AG10803 (cell line): ENCODE data around the gene LIMA1.
"Not testable (repeated sequence)": the region's sequence is repeated elsewhere in the genome, so short reads cannot be mapped to it uniquely, and the experiment has no call there.

Source experiments
- DNase-seq: peaks from one replicate; pipeline ENCODE4 v3.0.0; 2010; ENCODE audit warnings: low read depth
- H3K4me3 ChIP-seq: 2 replicates; pipeline ENCODE4 v1.5.1; 2011; ENCODE audit warnings: mild to moderate bottlenecking, low read length, control low read depth
- TF ChIP-seq, protein P1 (sequence below): conservative IDR thresholded peaks from 2 replicates; pipeline ENCODE4 v1.5.1; 2011; ENCODE audit warnings: mild to moderate bottlenecking, low read length, control low read depth, inconsistent platforms

Gene LIMA1

DNA sequence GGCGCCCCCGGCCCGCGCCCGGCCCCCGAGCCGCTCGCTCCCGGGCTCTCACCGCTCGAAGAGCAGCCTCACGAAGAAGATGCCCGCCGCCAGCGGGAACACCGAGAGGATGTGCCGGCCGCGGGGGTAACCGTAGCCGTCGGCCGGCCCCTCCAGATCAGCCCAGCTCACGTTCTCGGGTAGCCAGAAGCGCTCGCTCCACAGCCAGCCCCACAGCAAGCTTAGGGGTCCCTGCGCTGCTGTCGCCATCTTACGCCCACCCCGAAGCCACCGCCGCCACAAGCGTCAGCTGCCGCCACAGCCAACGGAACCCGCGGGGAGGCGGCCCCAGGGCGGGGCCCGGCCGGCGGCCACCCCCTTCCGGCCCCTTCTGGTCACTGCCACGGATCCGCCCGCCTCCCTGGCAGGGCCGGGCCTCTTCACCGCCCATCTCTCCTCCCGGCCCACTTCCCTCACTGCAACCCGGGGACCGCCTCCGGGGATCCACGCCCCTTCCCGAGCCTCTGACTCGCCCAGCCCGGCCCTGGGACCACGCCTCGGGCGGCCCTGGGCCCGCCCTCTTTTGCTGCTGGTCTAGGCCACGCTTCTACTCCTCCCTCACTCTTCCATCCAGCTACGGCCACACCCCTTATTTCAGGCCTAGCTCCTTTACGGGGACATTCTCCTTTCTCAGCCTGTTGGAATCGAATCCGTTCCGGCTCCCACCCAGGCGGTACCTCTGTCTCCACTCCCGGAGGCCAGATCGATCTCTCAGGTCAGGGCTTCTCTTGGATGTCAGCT, 116.1 kb downstream of the LIMA1 start, which contains the start of gene CERS5:
CERS5 (minus strand) TSS at position 321 of the 780 bp plus-strand sequence; CDS start at position 249, 72 bp downstream.
- TF ChIP-seq, protein P1, sequence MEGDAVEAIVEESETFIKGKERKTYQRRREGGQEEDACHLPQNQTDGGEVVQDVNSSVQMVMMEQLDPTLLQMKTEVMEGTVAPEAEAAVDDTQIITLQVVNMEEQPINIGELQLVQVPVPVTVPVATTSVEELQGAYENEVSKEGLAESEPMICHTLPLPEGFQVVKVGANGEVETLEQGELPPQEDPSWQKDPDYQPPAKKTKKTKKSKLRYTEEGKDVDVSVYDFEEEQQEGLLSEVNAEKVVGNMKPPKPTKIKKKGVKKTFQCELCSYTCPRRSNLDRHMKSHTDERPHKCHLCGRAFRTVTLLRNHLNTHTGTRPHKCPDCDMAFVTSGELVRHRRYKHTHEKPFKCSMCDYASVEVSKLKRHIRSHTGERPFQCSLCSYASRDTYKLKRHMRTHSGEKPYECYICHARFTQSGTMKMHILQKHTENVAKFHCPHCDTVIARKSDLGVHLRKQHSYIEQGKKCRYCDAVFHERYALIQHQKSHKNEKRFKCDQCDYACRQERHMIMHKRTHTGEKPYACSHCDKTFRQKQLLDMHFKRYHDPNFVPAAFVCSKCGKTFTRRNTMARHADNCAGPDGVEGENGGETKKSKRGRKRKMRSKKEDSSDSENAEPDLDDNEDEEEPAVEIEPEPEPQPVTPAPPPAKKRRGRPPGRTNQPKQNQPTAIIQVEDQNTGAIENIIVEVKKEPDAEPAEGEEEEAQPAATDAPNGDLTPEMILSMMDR: no peak
- peak; percentile 98 for DNase-seq
- H3K4me3 ChIP-seq: peak within 1 kb of the TSS; percentile 88

DNA sequence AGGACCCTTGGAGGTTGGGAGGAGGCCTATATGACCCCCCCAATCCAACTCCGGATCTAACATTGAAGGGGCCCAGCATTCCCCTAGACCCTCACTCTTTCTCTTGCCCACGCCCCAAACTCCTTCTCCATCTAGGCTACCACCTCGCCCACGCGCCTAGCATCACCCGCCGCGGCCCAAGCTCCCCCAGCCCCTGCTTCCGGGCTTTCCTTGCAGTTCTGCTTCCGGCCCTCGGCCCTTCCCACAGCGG, 116.6 kb downstream of the LIMA1 start:
- H3K4me3 ChIP-seq: peak overlapping the region; percentile 88
- no peak for DNase-seq
- TF ChIP-seq, protein P1: no peak

DNA sequence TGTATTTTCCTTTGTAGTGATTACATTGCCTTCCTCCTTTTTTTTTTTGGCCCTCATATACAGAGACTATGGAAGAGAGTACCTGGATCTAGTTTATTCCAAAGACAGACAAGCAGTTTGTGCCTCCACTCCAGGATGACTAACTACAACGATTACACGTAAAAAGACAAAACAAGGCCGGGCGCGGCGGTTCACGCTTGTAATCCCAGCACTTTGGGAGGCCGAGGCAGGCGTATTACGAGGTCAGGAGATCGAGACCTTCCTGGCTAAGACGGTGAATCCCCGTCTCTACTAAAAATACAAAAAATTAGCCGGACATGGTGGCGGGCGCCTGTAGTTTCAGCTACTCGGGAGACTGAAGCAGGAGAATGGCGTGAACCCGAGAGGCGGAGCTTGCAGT, 118.4 kb downstream of the LIMA1 start:
- no peak for DNase-seq
- TF ChIP-seq, protein P1: no peak
- H3K4me3 ChIP-seq: no peak overlapping the region

- no peak for DNase-seq
- TF ChIP-seq, protein P1: no peak
Measured at GRCh38 chr12:50162230-50162629, 121.1 kb downstream of the LIMA1 start.

DNA sequence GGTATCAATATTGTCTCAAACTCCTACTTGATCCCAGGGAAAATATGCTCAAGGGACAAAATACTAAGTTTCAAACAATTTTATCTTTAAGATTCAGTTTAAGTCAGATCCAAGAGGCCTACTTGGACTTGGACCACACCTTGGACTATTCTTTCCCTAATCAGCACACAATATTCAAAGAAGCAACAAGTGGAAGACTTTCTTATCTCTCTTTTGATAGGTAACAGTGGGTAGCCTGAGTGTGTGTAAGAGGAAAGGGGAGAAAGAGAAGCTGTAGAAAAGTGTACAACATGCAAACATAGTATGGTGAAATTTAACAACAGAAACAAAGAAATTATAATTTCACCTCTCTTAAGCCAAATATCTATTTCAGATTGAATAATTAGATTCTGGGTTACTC, 122.7 kb downstream of the LIMA1 start:
- TF ChIP-seq, protein P1: no peak
- H3K4me3 ChIP-seq: no peak overlapping the region
- DNase-seq: no peak

More at GRCh38 chr12:50162230-50162629, 121.1 kb downstream of the LIMA1 start:
- no peak overlapping the region for H3K4me3 ChIP-seq

GRCh38 chr12:50157259-50157658, 126.1 kb downstream of the LIMA1 start:
- TF ChIP-seq, protein P1: no peak
- H3K4me3 ChIP-seq: no peak overlapping the region
- DNase-seq: no peak

DNA sequence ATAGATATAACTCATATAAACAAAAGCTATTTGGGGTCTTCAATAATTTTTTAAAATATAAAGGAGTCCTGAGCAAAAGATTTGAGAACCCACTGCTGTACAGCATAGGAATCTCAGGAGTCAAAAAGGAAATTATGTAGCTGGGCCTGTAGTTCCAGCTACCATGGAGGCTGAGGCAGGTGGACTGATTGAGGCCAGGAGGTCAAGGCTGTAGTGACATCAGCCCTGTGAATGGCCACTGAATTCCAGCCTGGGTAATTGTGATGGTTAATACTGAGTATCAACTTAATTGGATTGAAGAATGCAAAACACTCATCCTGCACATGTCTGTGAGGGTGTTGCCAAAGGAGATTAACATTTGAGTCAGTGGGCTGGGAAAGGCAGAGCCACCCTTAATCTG, 126.7 kb downstream of the LIMA1 start:
- TF ChIP-seq, protein P1: no peak
- DNase-seq: no peak
- H3K4me3 ChIP-seq: no peak overlapping the region

GRCh38 chr12:50154947-50155346, 128.4 kb downstream of the LIMA1 start:
- not testable (repeated sequence) for H3K4me3 ChIP-seq, DNase-seq
